CD1c-positive myeloid dendritic cell (primary cell): ENCODE measurements around the gene CCNC.

Source experiments
- DNase-seq: peaks from one replicate; pipeline ENCODE4 v3.0.0-alpha.2; 2016; ENCODE audit errors: extremely low spot score

Gene CCNC

GRCh38 chr6:99548706-99549105 lies 19.8 kb downstream of the CCNC start:
- DNase-seq = no peak

- DNase-seq = no peak
These were observed 20.9 kb downstream of the CCNC start for GRCh38 chr6:99547526-99547925.

- no peak for DNase-seq
These were observed 23.0 kb downstream of the CCNC start for GRCh38 chr6:99545442-99545841.

- DNase-seq = no peak
These were observed 24.5 kb downstream of the CCNC start for GRCh38 chr6:99543968-99544367.

GRCh38 chr6:99530627-99531026 lies 37.8 kb downstream of the CCNC start:
- no peak for DNase-seq

- DNase-seq = no peak
These were observed 45.9 kb downstream of the CCNC start for GRCh38 chr6:99522531-99522930.

- DNase-seq = no peak
These were observed 46.8 kb downstream of the CCNC start for GRCh38 chr6:99521633-99522151.

GRCh38 chr6:99520855-99521632 lies 47.4 kb downstream of the CCNC start:
- DNase-seq = peak; percentile 89

- DNase-seq = no peak
These were observed 49.0 kb downstream of the CCNC start for GRCh38 chr6:99519446-99519845.

GRCh38 chr6:99514089-99514488 lies 54.4 kb downstream of the CCNC start:
- DNase-seq = no peak

- DNase-seq = no peak
These were observed 56.4 kb downstream of the CCNC start for GRCh38 chr6:99512033-99512432.

GRCh38 chr6:99507648-99508047 lies 60.8 kb downstream of the CCNC start:
- DNase-seq = no peak

GRCh38 chr6:99501762-99502161 lies 66.7 kb downstream of the CCNC start:
- no peak for DNase-seq

GRCh38 chr6:99498421-99498820 lies 70.0 kb downstream of the CCNC start:
- no peak for DNase-seq

- DNase-seq = no peak
These were observed 73.0 kb downstream of the CCNC start for GRCh38 chr6:99495466-99495865.
